HT1080 (cell line): Measurements from ENCODE around the gene ARRDC3. TPM values are rescaled to one million over a fixed set of nuclear protein-coding genes. Genes with fewer than 3 reads are reported as not detected.
"Not testable (repeated sequence)": the region's sequence is repeated elsewhere in the genome, so short reads cannot be mapped to it uniquely, and the experiment has no call there.

ENCODE experiments used
- DNase-seq: peaks from one replicate; pipeline ENCODE4 v3.0.0-alpha.2; 2015; ENCODE audit warnings: low read depth
- polyA plus RNA-seq, 2 experiments: library from polyadenylated mRNA; depleted of rRNA; stranded (reverse); fragments of >200 nt; gene quantifications; 2 replicates each; pipeline ENCODE4 v1.2.3, GENCODE V29; 2015
- total RNA-seq: library from RNA; depleted of rRNA; stranded (reverse); fragments of >200 nt; shearing (Covaris generic); gene quantifications from 2 replicates; pipeline ENCODE4 v1.2.3, GENCODE V29; 2014; rRNA removed

ARRDC3 gene, protein sequence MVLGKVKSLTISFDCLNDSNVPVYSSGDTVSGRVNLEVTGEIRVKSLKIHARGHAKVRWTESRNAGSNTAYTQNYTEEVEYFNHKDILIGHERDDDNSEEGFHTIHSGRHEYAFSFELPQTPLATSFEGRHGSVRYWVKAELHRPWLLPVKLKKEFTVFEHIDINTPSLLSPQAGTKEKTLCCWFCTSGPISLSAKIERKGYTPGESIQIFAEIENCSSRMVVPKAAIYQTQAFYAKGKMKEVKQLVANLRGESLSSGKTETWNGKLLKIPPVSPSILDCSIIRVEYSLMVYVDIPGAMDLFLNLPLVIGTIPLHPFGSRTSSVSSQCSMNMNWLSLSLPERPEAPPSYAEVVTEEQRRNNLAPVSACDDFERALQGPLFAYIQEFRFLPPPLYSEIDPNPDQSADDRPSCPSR
- 12.7 and 14.1 TPM in 2 replicates for total RNA-seq
- polyA plus RNA-seq (2015; cell fraction: cytosol; rRNA removed), result 9.9 and 12.6 TPM in 2 replicates
- 34.4 and 43.8 TPM in 2 replicates for polyA plus RNA-seq (2015; cell fraction: nucleus; rRNA removed)

DNA sequence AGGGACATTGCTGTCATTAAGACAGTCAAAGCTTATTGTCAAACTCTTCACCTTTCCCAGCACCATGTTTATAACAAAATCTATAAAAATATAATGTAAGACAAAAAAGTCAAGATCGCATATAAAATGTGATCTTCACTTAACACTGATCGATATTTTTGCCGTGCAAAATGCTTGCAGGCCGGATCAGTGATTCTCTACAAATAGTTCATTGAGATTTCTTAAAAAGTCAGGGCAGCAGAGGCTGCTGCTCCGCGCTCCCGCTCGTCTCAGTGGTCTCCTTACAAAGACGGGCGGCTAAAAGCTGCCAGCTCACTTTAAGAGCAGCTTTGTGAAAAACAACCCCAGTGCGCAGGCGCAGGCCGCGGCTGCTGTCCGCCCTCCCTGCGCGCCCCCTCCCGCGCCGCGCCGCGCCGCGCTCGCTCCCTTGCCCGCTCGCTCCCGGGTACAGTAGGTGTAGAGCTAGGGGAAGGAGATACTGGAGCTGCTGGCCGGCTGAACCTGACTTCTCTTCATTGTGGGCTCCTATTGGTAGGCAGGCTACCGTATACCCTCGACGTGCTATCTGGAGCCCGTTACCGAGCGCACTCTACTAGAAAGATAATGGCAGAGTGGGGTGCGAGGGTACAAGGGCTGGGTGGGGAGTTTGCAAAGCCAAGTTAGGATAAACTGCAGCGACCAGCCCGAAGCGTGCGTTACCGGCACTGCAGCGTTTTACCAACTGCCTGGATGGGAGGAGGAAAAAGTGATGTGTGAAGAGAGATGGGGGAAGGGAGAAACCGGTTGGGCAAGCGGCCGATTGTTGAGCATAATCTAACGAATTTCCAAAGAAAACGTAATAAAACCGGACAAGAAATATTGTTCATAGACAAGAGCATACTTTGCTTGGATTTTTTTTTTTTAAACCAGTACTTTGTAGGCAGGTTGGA, at the start of gene ARRDC3:
Gene ARRDC3 (minus strand): TSS at position 291 of the 929 bp plus-strand sequence. CDS start 225 bp downstream, at position 66.
- DNase-seq, result peak; percentile 98

DNA sequence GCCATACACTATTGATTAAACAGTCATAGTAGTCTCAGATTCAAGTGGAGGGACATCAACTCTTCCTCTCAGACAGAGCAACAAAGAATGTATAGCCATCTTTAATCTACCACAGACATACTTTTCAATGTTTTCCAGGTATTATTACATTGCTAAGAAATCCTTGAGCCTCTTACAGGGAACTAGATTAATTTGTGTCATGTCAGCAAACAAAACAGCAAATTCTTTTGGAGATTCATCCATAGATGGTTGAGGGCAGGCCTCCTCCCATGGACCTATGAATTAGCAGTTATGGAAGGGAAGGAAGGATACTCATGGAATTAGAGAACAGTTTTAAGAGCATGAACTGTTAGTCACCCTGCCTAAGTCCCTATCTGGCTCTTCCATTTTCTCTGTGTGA, 47.8 kb upstream of the ARRDC3 start:
- no peak for DNase-seq

DNA sequence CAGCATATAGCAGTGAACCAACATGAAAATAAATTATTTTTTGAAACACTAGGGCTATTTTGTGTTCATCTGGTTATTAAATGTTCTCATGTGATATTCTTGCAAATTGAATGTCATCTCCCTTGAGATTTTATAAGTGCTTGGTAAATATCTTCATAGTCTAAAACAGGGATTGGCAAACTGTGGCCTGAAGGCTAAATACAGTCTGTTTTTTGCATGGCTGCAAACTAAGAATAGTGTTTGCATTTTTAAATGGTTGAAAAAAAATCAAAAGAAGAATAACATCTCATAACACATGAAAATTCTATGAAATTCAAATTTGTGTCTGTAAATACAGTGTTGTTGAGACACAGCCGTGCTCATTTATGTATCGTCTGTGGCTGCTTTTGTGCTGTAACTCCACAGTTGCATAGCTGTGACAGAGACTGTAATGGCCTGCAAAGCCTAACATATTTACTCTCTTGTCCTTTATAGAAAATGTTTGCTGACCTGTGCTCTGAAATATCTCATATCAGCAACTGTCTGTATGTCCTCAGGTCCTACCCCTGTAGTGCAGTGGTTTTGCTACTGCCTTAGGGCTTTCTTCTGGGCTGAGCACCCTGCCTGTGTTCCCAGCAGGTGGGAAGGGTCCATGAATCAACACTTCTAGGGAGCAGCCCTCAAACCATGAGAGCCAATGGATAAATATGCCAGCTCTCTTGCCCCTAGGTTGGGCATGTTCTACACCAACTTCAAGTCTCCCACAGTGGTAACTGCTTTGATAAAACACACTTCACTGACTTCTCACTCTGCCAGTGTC, 41.7 kb upstream of the ARRDC3 start:
- DNase-seq, result no peak

DNA sequence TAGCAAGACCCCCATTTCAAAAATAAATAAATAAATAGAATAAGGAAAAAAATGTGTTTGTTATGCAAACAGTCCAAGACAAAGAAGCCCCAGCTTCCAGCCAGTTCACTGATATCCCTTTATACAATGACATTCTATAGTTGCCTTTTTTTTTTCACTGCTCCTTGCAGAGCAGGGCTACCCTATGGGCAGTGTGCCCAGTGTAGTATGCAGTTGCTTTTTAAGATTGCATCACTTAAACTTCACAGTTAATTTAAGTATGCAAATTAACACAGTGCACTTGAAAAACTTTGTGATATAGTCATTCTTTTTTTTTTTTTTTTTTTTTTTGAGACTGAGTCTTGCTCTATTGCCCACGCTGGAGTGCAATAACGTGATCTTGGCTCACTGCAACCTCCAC, 40.8 kb upstream of the ARRDC3 start:
- DNase-seq, result no peak

DNA sequence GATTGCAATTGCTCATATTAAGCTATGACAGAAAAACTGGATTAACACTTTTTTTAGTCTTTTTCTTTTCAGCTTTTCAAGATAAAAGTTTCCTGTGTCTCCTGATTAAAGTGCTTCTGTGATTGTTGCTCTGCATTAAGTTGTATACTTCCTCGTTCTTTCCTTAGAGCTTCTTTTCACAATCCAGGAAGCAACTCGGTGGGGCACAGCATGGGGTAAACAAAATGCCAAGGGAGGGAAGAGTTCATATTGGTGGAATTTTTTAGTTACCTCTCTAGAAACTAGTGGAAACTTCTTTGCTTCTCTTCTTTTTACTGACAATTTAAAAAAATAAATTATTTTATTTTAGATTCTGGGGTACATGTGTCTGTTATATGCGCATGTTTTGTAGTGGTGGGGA, 37.8 kb upstream of the ARRDC3 start:
- DNase-seq, result no peak

DNA sequence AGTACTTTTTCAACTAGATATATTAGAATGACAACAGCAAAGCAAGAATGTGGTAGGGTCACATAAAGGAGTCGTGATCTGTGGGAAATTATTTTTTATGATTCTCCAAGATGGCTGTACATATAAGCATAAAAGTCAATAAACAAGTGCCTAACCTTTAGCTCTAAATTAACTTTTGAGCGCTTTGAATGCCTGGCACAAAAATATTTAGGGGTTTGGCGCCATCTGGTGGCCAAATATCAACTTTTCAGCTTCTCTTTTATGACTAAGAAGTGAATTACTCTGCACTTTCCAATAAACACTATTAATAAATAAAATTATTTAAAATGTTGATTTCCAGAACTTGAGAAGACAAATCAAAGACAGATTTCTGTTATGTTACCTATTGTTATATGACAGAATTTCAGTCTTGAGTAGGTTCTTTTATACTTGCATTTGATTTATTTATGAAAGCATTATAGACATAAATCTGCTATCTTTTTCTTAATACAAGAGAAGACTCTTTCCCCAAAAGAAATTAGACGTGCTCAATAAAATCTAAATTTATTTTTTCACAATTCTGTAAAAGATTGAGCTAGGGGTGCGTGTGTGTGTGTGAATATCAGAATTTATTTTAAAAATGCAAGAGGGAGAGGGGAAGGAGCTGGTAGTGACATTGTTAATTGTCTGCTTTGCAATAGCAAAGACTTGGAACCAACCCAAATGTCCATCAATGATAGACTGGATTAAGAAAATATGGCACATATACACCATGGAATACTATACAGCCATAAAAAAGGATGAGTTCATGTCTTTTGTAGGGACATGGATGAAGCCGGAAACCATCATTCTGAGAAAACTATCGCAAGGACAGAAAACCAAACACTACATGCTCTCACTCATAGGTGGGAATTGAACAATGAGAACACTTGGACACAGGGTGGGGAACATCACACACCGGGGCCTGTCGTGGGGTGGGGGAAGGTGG, 36.7 kb upstream of the ARRDC3 start:
- DNase-seq, result peak; percentile 37

DNA sequence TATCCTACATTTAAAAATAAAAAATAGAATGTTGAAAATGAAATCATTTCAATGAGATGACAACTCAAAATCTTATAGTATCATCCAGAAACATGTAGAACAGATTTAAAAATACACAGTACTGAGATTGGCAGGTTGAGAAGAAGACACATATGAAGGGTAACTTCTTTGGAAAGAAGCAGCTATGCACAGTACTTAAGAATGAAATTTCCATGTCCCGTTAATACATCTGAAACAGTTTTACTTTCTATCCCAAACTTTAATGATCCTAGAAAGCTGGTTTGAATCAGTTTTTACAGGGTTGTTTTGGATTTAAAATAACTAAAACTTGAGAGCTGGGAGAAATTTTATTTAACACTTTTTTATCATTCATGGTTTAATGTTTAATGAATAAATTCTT, 36.0 kb upstream of the ARRDC3 start:
- no peak for DNase-seq

DNA sequence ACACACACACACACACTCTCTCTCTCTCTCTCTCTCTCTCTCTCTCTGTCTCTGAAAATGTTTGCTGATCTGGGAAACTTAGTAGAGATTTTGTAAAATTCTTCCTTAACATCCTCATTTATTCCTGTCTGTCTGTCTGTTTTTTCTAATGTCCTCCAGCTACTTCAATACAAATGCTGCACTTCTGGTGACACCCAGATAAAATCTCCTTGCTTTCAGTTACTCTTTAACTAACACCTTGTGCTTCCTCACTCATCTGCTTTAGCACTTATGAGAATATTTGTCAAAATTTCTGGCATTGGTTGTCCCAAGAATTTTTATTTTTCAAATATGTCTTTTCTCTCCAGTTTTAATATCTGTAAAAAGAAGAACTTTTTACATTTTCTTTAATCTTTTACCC, 35.0 kb upstream of the ARRDC3 start:
- no peak for DNase-seq

DNA sequence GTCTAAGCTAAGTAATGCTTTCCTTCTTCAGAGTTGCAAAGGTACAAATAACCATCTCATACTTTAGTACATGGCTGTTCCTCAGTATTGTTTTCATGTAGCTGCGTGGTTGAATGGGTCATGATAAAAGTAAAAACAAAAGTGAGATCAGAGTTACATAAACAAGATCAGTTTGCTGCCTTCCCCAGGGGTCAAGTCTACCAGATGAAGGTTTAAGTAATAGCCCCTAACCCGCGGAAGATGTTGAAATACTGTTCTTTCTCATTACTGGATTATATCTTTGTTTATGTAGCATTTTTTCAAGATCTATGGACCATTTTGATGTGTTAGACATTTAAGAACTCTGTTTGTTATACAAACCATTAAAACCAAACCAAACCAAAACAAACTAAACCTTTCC, 34.1 kb upstream of the ARRDC3 start:
- DNase-seq, result no peak

DNA sequence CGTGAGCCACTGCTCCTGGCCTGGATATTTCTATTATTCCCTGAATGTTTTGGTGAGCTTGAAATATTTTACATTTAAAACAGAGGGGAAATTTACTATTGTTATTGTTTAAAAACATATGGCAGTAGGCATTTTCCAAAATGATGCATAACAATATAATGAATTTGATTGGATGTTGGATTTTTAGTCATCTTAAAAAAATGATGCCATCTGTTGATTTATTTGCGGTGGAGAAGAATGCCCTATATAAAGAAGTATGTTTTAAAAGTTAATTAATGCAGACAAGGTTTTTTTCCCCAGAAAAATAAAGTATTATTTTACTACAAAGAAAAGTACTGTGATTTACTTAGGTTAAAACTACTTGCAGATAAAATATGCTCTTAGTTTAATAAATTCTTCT, 33.4 kb upstream of the ARRDC3 start:
- no peak for DNase-seq

DNA sequence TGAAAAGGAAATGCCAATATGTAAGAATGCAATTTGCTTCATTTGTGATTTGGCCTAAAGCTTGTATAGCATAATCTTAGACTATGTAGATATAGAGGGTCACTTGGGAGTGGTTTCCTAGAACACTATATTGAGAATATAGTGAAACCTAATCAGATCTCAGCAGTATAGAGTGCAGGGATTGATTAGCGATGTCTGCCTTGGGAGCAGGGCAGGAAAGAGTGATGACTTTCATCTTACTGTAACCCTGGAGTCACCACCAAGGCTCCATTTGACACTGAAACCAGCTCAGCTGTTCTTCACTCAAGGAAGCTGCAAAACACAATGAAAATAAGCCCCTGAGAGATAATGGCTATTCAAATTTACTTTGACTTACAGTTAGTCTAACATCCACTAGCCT, 26.2 kb upstream of the ARRDC3 start:
- DNase-seq, result no peak

DNA sequence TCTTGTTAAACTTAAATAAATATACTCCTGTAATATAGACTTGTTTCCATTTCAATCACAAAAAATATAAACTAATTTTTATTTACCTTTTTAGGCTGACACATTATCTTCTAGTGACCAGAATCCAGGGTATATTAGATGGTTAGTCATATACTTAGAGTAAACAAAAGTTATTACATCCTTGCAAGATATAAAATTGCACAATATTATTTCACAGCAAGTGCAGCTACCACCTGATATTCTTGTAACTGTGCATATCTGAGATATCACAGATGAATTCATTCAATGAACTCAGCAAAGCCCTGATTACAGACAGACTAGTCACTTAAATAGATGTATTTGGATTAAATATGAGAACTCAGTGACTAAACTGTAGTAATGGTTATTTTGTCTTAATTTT, 25.6 kb upstream of the ARRDC3 start:
- DNase-seq, result no peak

DNA sequence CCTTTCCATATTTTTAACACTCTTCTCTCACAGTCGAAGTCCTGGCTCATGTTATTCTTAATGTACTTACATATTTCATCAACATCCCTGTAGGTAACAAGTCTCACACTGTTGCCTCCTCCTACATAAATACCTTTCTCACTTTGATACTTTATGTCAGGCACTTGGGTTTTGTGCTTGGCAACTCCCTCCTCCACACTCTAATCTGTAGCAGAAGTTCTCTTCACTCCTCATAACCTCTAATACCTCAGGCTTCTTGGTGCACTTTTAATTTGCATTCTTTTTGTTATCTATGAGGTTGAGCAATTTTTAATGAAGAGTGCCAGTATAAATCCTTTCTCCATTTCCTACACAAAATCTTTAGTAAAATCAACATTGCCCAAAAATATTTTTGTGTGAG, 24.1 kb upstream of the ARRDC3 start:
- DNase-seq, result no peak

DNA sequence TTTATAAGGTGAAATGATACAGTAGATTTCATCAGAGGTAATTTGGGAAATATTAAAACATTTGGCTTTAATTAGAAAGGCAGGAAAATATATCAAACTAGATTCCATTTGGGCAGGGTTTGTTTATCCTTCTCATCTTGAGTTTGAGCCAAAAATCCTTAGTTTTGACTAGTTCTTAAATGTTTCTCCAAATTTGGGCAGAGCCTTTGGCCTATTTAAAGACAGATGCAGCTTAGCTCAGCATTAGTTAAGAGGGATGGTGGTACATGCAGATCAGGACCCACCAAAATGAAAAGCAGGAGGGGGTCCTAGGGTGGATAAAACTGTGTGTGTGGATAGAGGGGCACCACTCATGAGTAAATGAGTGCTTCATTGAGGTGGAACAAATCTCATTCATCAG, 20.3 kb upstream of the ARRDC3 start:
- no peak for DNase-seq

DNA sequence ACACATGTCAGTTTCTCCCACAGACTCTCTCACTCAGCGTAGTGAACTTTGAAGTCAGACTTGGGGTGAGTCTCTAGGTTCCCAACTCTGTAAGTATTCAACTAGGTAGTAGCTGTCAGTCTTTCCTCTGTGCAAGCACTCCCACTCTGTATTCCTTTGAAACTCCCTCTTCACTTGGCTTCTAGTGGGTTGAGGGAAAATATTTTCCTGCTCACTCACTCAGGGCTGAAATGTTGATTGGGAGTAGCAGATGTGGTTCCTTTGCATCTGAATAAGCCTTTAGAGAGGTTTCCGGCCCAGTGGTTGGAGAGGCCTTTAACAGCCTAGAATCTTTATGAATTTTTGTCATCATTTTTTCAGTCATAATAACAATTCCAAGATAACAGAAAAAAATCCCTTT, 18.1 kb upstream of the ARRDC3 start:
- no peak for DNase-seq

DNA sequence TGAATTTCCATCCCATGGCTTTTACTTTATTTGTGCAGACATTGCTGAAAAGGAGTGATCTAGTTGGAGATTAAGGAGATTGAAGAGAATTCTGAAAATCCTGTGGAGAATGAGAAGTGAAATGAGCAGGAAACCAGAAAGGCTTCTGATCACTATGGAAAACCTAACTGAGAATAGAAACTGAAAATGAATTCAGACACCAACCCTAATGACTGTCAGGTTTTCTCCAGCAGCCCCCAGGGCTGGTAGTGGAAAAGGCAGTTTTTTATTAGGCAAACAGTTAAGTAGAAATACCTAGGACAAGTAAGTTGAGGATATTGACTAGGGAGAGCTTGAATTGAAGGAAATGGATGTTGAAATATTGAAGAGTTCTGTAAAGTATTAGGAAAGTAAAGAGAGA, 14.7 kb upstream of the ARRDC3 start:
- DNase-seq, result no peak

DNA sequence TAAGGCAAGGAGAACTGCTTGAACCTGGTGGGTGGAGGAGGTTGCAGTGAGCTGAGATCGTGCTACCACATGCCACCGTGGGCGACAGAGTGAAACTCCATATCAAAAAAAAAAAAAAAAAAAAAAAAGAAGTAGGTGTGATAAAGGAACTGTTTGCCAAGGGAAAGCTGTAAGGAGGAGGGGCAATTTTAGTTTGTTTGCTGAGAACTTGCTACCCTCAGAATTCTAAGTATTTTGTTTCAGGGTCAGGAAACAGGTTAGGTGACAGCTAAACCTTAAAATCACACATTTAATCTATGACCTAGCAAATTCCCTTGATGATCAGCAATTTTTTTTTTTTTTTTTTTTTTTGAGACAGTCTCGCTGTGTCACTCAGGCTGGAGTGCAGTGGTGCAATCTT, 7.2 kb upstream of the ARRDC3 start:
- no peak for DNase-seq

DNA sequence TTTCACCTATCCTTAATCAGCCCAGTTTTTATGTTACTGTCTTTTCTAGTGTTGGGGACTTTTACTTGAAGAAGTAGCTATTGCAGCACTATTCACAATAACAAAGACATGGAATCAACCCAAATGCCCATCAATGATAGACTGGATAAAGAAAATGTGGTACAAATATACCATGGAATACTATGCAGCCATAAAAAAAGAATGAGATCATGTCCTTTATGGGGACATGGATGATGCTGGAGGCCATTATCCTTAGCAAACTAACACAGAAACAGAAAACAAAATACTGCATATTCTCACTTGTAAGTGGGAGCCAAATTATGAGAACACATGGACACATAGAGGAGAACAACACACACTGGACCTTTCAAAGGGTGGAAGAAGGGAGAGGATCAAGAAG, 6.4 kb upstream of the ARRDC3 start:
- DNase-seq, result not testable (repeated sequence)

DNA sequence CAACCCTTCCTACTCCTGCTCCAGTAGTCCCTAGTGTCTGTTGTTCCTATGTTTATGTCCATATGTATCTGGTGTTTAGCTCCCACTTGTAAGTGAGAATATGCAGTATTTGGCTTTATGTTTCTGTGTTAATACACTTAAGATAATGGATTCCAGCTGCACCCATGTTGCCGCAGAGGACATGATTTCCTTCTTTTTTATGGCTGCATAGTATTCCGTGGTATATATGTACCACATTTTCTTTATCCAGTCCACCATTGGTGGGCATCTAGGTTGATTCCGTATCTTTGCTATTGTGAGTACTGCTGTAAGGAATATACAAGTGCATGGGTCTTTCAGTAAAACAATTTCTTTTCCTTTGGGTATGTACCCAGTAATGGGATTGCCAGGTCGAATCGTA, 5.2 kb upstream of the ARRDC3 start:
- DNase-seq, result no peak

DNA sequence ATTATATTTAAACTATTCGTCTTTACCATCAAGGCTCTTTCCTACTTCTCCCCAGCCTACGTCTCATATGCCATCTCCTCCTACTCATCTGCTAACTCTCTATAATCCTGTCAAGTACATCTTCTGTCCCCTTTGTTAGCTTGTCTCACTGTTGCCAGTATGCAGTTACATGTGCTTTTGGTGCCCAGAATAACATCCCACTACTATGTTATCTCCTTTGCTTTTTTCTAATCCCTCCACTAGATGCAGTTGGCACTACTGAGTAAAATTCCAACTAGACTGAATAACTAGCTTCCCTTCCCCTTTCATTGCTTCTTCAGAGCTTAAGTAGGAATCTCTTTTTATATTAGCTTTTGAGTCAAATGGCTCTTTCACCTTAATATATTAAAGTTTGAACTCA, 3.0 kb upstream of the ARRDC3 start:
- DNase-seq, result peak; percentile 14
